ENCODE results near the gene LAMA3. TPM values are rescaled to one million over a fixed set of nuclear protein-coding genes. Genes with fewer than 3 reads are reported as not detected.

LAMA3 gene
- total RNA-seq, 1 donor from 2014 or later: 1.7 TPM

DNA sequence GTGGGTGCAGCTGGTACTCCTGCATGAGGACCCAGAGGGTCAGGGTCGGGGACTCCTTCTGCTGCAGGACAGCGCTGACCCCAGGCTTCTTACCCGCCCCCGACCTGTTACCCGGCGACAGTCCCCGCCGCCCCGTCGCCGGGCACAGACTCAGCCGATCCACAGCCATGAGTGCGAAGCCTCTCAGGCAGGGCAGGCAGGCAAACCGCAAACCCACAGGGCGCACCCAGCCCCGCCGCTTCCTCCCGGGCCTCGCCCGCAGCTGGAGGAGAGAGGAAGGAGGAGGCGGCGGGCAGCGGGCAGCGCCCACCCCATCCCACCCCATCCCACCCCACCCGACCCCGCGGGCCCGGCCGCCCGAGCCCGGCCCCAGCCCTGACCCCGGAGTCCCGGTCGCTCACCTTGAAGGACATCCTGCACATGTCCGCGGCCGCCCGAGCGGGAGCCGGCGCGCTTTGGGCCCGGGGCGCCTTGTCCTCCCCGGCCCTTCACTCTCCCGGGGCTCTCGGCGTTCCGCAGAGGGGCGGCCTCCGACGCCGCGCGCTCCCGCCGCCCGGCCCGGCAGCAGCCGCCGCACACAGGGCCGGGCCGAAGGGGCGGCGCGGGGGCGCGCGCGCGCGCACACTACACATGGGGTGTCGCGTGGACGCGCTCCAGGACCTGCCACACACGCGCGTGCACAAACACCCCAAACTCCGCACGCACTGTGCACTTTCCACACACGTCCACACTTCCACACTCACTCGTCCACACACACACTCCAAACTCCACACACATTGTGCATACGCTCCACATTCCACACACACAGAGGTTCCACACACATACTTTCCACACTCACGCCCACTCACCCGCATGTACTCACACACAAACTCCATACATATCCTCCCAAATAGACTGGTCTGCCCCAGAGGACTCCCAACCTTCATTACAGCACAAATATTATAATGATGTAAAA is 26.7 kb upstream of the LAMA3 start, which contains the start of gene ANKRD29:
TSS of gene ANKRD29 (minus strand) at position 603 of the 955 bp plus-strand sequence. CDS start at position 422, 181 bp downstream.
- TF ChIP-seq, protein P1, sequence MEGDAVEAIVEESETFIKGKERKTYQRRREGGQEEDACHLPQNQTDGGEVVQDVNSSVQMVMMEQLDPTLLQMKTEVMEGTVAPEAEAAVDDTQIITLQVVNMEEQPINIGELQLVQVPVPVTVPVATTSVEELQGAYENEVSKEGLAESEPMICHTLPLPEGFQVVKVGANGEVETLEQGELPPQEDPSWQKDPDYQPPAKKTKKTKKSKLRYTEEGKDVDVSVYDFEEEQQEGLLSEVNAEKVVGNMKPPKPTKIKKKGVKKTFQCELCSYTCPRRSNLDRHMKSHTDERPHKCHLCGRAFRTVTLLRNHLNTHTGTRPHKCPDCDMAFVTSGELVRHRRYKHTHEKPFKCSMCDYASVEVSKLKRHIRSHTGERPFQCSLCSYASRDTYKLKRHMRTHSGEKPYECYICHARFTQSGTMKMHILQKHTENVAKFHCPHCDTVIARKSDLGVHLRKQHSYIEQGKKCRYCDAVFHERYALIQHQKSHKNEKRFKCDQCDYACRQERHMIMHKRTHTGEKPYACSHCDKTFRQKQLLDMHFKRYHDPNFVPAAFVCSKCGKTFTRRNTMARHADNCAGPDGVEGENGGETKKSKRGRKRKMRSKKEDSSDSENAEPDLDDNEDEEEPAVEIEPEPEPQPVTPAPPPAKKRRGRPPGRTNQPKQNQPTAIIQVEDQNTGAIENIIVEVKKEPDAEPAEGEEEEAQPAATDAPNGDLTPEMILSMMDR (IDR thresholded peaks at IDR 0.05; ENCODE audit: unreplicated experiment): no peak
- Mint-ChIP-seq H3K4me3 (ENCODE audit: unreplicated experiment) (peak within 1 kb of the TSS; percentile 92), H3K9me3 (ENCODE audit: unreplicated experiment) (no peaks in the 10 kb centered on the region), H3K36me3 (ENCODE audit: low read depth, unreplicated experiment) (peaks cover 4% of the 10 kb centered on the region), H3K27ac (ENCODE audit: unreplicated experiment) (peak within 1 kb of the TSS; percentile 6), H3K4me1 (ENCODE audit: unreplicated experiment) (peaks cover 3% of the 10 kb centered on the region), H3K27me3 (ENCODE audit: unreplicated experiment) (peaks cover 5% of the 10 kb centered on the region)
- peak; percentile 29 for DNase-seq (ENCODE audit: low spot score)

DNA sequence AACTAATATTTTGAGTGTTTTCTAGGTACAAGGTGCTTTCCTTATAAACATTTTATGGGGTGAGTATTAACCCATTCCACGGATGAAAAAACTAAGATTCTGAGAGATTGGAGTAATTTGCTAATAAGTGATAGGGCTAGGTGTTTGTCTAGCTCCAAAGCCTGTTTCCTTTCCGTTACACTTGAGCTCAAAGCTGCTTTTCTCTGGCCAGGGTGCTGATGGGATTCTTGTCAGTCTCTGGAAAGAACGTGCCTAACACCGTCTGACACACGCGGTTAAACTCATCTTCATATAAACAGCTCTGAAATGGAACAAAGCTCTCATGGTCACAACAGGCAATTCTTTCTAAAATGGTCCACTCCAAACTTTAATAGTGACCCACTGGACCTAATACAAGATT is 24.6 kb upstream of the LAMA3 start:
- H3K4me1 Mint-ChIP-seq (ENCODE audit: unreplicated experiment): peaks cover 3% of the 10 kb centered on the region

DNA sequence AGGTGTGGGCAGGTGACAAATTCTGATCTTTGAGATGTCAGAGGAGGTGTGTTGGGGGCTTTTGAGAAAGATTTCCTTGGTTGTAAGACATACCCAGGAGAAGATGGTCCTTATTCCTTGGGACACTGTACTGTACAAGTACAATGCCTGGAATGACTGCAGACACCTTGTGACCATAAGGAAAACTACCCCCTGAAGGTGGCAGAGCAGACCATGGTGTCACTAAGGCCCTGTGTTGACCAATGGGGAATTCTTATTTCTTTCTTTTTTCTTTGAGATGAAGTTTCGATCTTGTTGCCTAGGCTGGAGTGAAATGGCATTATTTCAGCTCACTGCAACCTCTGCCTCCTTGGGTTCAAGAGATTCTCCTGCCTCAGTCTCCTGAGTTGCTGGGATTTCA is 22.1 kb upstream of the LAMA3 start:
- TF ChIP-seq, protein P1 (IDR thresholded peaks at IDR 0.05; ENCODE audit: unreplicated experiment): no peak
- peaks cover 1% of the 10 kb centered on the region for H3K27me3 Mint-ChIP-seq (ENCODE audit: unreplicated experiment)
- H3K9me3 Mint-ChIP-seq (ENCODE audit: unreplicated experiment): peaks cover 5% of the 10 kb centered on the region
- H3K4me1 Mint-ChIP-seq (ENCODE audit: unreplicated experiment): peaks cover 6% of the 10 kb centered on the region
- no peak overlapping the region for H3K27ac Mint-ChIP-seq (ENCODE audit: unreplicated experiment)
- no peak overlapping the region for H3K4me3 Mint-ChIP-seq (ENCODE audit: unreplicated experiment)
- no peak for DNase-seq (ENCODE audit: low spot score)
- peaks cover 4% of the 10 kb centered on the region for H3K36me3 Mint-ChIP-seq (ENCODE audit: low read depth, unreplicated experiment)

More for the DNA sequence above, 24.6 kb upstream of the LAMA3 start:
- Mint-ChIP-seq H3K27me3 (ENCODE audit: unreplicated experiment) (peaks cover 5% of the 10 kb centered on the region), H3K9me3 (ENCODE audit: unreplicated experiment) (peaks cover 5% of the 10 kb centered on the region), H3K4me3 (ENCODE audit: unreplicated experiment) (no peak overlapping the region), H3K27ac (ENCODE audit: unreplicated experiment) (no peak overlapping the region), H3K36me3 (ENCODE audit: low read depth, unreplicated experiment) (peaks cover 4% of the 10 kb centered on the region)
- TF ChIP-seq, protein P1 (IDR thresholded peaks at IDR 0.05; ENCODE audit: unreplicated experiment): no peak
- DNase-seq (ENCODE audit: low spot score): no peak

- TF ChIP-seq, protein P1 (IDR thresholded peaks at IDR 0.05; ENCODE audit: unreplicated experiment): no peak
- H3K9me3 Mint-ChIP-seq (ENCODE audit: unreplicated experiment): peaks cover 5% of the 10 kb centered on the region
- H3K4me3 Mint-ChIP-seq (ENCODE audit: unreplicated experiment): no peak overlapping the region
- DNase-seq (ENCODE audit: low spot score): no peak
- no peak overlapping the region for H3K27ac Mint-ChIP-seq (ENCODE audit: unreplicated experiment)
- no peaks in the 10 kb centered on the region for H3K27me3 Mint-ChIP-seq (ENCODE audit: unreplicated experiment)
- peaks cover 2% of the 10 kb centered on the region for H3K4me1 Mint-ChIP-seq (ENCODE audit: unreplicated experiment)
- H3K36me3 Mint-ChIP-seq (ENCODE audit: low read depth, unreplicated experiment): no peaks in the 10 kb centered on the region
These were observed 20.5 kb upstream of the LAMA3 start for GRCh38 chr18:23668731-23669130.
